Measurements from ENCODE around the gene AKAP6. TPM values are rescaled to one million over a fixed set of nuclear protein-coding genes. Genes with fewer than 3 reads are reported as not detected.

Gene AKAP6
- total RNA-seq, 2 donors from 2014 or later, result 33.5 to 108 TPM

GRCh38 chr14:32847867-32848266, 518.8 kb downstream of the AKAP6 start:
- intact Hi-C loops (cut with DNase I), result no loop called here
- DNase-seq (ENCODE audit: low spot score), result no peak

GRCh38 chr14:32865827-32866376, 536.8 kb downstream of the AKAP6 start:
- no peak for DNase-seq (ENCODE audit: low spot score)
- intact Hi-C loops (cut with DNase I), result no loop called here

- intact Hi-C loops (cut with DNase I), result no loop called here
- no peak for DNase-seq (ENCODE audit: low spot score)
Observed at GRCh38 chr14:32883188-32883587, 554.1 kb downstream of the AKAP6 start.

Other genes with a start within 250 kb of the AKAP6 start
- gene RNU6-7, start 127.3 kb upstream of the AKAP6 start, total RNA-seq, result not detected
- not detected for gene RNU6-8, start 126.0 kb upstream of the AKAP6 start, total RNA-seq